ENCODE results near the gene MCM3AP. TPM values are rescaled to one million over a fixed set of nuclear protein-coding genes. Genes with fewer than 3 reads are reported as not detected.
A peak's percentile ranks its signal among the peaks of the same experiment; 100 is the strongest.

Gene MCM3AP
- total RNA-seq, 1 donor = 64.8 TPM

DNA sequence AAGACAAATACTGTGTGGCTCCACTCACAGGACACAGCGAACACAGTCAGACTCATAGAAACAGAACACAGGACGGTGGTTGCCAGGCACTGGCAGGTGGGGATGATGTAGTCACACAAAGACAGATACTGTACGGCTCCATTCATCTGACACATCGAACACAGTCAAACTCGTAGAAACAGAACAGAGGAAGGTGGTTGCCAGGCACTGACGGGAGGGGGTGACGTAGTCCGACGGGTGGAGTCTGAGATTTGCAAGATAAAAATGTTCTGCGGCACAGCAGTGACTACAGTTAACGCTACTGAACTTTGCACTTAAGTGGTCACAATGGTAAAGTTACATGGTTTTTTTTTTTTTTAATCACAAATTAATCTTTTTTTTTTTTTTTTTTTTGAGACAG is 19.5 kb upstream of the MCM3AP start:
- Histone ChIP-seq H3K27me3 (ENCODE audit: insufficient read depth, low read length) (no peaks in the 10 kb centered on the region), H3K4me2 (ENCODE audit: insufficient read depth, low read length) (no peak overlapping the region), H3K4me1 (ENCODE audit: insufficient read depth, low read length) (no peaks in the 10 kb centered on the region), H3K79me2 (ENCODE audit: insufficient read depth, low read length) (no peaks in the 10 kb centered on the region), H3K9me3 (ENCODE audit: low read depth, low read length) (no peaks in the 10 kb centered on the region), H3K4me3 (ENCODE audit: insufficient read depth, low read length) (no peak overlapping the region), H4K20me1 (ENCODE audit: insufficient read depth, low read length) (no peaks in the 10 kb centered on the region), H3K27ac (ENCODE audit: low read depth, low read length) (no peak overlapping the region), H3K36me3 (ENCODE audit: insufficient read depth, low read length) (peaks cover 14% of the 10 kb centered on the region), H2AFZ (ENCODE audit: low read length) (no peak overlapping the region)
- TF ChIP-seq CTCF (IDR thresholded peaks at IDR 0.05; ENCODE audit: extremely low read depth, low read depth, low read length) = no peak
- DNase-seq (ENCODE audit: insufficient read length, low spot score, missing footprints) = peak; percentile 34

- H3K27me3 ChIP-seq (ENCODE audit: insufficient read depth, low read length) = no peaks in the 10 kb centered on the region
- no peaks in the 10 kb centered on the region for H4K20me1 ChIP-seq (ENCODE audit: insufficient read depth, low read length)
- H3K79me2 ChIP-seq (ENCODE audit: insufficient read depth, low read length) = no peaks in the 10 kb centered on the region
- DNase-seq (ENCODE audit: insufficient read length, low spot score, missing footprints) = no peak
- peaks cover 14% of the 10 kb centered on the region for H3K36me3 ChIP-seq (ENCODE audit: insufficient read depth, low read length)
- no peak for TF ChIP-seq CTCF (IDR thresholded peaks at IDR 0.05; ENCODE audit: extremely low read depth, low read depth, low read length)
- no peak overlapping the region for H3K4me2 ChIP-seq (ENCODE audit: insufficient read depth, low read length)
- H3K27ac ChIP-seq (ENCODE audit: low read depth, low read length) = no peak overlapping the region
- H3K4me1 ChIP-seq (ENCODE audit: insufficient read depth, low read length) = no peaks in the 10 kb centered on the region
- no peak overlapping the region for H3K4me3 ChIP-seq (ENCODE audit: insufficient read depth, low read length)
- H3K9me3 ChIP-seq (ENCODE audit: low read depth, low read length) = no peaks in the 10 kb centered on the region
- no peak overlapping the region for H2AFZ ChIP-seq (ENCODE audit: low read length)
Measured at GRCh38 chr21:46304437-46304836, 19.0 kb upstream of the MCM3AP start.

DNA sequence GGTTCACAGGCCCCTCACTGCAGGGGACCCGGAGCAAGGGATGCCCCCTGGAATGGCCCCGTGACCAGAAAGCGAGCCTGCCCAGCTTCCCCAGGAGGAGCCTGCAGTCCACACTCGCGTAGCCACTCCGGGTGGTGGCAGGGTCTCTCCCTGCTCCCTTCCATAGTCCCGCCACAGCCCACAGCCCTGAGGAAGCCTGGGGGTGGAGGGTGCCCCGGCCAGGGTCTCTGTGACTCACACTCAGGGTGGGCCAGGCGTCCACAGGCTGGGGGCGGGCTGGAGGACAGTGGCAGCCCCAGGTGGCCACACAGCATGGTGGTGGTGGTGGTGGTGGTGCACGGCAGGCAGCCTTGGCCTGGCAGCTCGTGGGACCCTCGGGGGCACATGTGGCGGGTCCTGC is 16.3 kb upstream of the MCM3AP start:
- no peak for DNase-seq (ENCODE audit: insufficient read length, low spot score, missing footprints)
- Histone ChIP-seq H3K27me3 (ENCODE audit: insufficient read depth, low read length) (peaks cover 2% of the 10 kb centered on the region), H3K9me3 (ENCODE audit: low read depth, low read length) (no peaks in the 10 kb centered on the region), H3K4me1 (ENCODE audit: insufficient read depth, low read length) (peaks cover 7% of the 10 kb centered on the region), H3K27ac (ENCODE audit: low read depth, low read length) (no peak overlapping the region), H3K79me2 (ENCODE audit: insufficient read depth, low read length) (no peaks in the 10 kb centered on the region), H3K4me3 (ENCODE audit: insufficient read depth, low read length) (no peak overlapping the region), H4K20me1 (ENCODE audit: insufficient read depth, low read length) (no peaks in the 10 kb centered on the region), H3K4me2 (ENCODE audit: insufficient read depth, low read length) (no peak overlapping the region), H3K36me3 (ENCODE audit: insufficient read depth, low read length) (peaks cover 10% of the 10 kb centered on the region), H2AFZ (ENCODE audit: low read length) (no peak overlapping the region)
- TF ChIP-seq CTCF (IDR thresholded peaks at IDR 0.05; ENCODE audit: extremely low read depth, low read depth, low read length) = no peak

DNA sequence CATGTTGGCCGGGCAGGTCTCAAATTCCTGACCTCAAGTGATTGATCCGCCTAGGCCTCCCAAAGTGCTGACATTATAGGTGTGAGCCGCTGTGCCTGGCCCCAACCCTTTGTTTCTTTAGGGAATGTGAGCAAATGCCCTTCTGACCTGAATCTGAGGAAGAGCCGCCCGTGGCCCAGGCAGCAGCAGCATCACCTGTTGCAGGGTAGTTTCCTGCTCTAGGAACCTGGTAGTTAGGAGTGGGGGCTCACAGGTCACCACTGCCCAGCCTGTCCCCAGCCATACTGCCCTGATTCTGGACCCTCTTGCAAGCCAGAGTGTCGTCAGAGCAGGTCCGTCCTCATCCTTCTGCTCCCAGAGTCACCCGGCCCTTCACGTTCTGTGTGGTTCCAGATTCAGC is 13.8 kb upstream of the MCM3AP start:
- Histone ChIP-seq H3K4me2 (ENCODE audit: insufficient read depth, low read length) (no peak overlapping the region), H3K79me2 (ENCODE audit: insufficient read depth, low read length) (no peaks in the 10 kb centered on the region)
- no peak for TF ChIP-seq CTCF (IDR thresholded peaks at IDR 0.05; ENCODE audit: extremely low read depth, low read depth, low read length)

More for the DNA sequence above, 13.8 kb upstream of the MCM3AP start:
- Histone ChIP-seq H3K4me1 (ENCODE audit: insufficient read depth, low read length) (peaks cover 17% of the 10 kb centered on the region), H3K36me3 (ENCODE audit: insufficient read depth, low read length) (no peaks in the 10 kb centered on the region), H4K20me1 (ENCODE audit: insufficient read depth, low read length) (no peaks in the 10 kb centered on the region), H3K4me3 (ENCODE audit: insufficient read depth, low read length) (no peak overlapping the region), H3K9me3 (ENCODE audit: low read depth, low read length) (no peaks in the 10 kb centered on the region), H3K27me3 (ENCODE audit: insufficient read depth, low read length) (peaks cover 2% of the 10 kb centered on the region), H2AFZ (ENCODE audit: low read length) (no peak overlapping the region), H3K27ac (ENCODE audit: low read depth, low read length) (no peak overlapping the region)
- DNase-seq (ENCODE audit: insufficient read length, low spot score, missing footprints) = no peak
